GM23338 (cell line): ENCODE measurements around the gene KLHL18. TPM values are rescaled to one million over a fixed set of nuclear protein-coding genes. Genes with fewer than 3 reads are reported as not detected.
A peak's percentile ranks its signal among the peaks of the same experiment; 100 is the strongest.

Source experiments
- ATAC-seq: fragments of 200-7000 bp; cut with Tn5 transposase; 3 replicates; pipeline ENCODE4 v1.9.1; 2020
- DNase-seq: peaks from one replicate; pipeline ENCODE4 v3.0.0-alpha.2; 2015; ENCODE audit warnings: low spot score
- H2AFZ ChIP-seq: fragments of 200-600 bp; sonication (generic); 2 replicates; pipeline ENCODE4 v1.8.0; 2016; ENCODE audit warnings: antibody characterized with exemption, mild to moderate bottlenecking, moderate library complexity
- H3F3A ChIP-seq: fragments of 200-600 bp; sonication (generic); replicated peaks from 2 replicates; pipeline ENCODE4 v1.8.0; 2017; ENCODE audit warnings: antibody characterized with exemption, mixed run types, low read depth
- H3K27ac ChIP-seq: fragments of 200-600 bp; sonication (generic); 2 replicates; pipeline ENCODE4 v1.6.1; 2016; ENCODE audit warnings: low read depth
- H3K27me3 ChIP-seq: fragments of 200-600 bp; sonication (generic); 2 replicates; pipeline ENCODE4 v1.8.0; 2016; ENCODE audit warnings: mild to moderate bottlenecking, mixed run types, moderate library complexity; ENCODE audit not compliant: insufficient read depth
- H3K36me3 ChIP-seq: fragments of 200-600 bp; sonication (generic); 2 replicates; pipeline ENCODE4 v1.8.0; 2016; ENCODE audit warnings: mild to moderate bottlenecking; ENCODE audit not compliant: insufficient read depth
- H3K4me1 ChIP-seq: fragments of 200-600 bp; sonication (generic); 2 replicates; pipeline ENCODE4 v1.8.0; 2016; ENCODE audit warnings: mild to moderate bottlenecking, moderate library complexity; ENCODE audit not compliant: insufficient read depth
- H3K4me2 ChIP-seq: fragments of 200-600 bp; sonication (generic); 2 replicates; pipeline ENCODE4 v1.7.1; 2017; ENCODE audit warnings: mixed run types
- H3K4me3 ChIP-seq: fragments of 200-600 bp; sonication (generic); 2 replicates; pipeline ENCODE4 v1.6.1; 2016; ENCODE audit warnings: mixed run types
- H3K79me2 ChIP-seq: fragments of 200-600 bp; sonication (generic); replicated peaks from 2 replicates; pipeline ENCODE4 v1.8.0; 2017; ENCODE audit warnings: mild to moderate bottlenecking; ENCODE audit not compliant: insufficient read depth
- H3K9me2 ChIP-seq: fragments of 200-600 bp; sonication (generic); 2 replicates; pipeline ENCODE4 v1.8.0; 2017; ENCODE audit not compliant: insufficient read depth
- H4K20me1 ChIP-seq: fragments of 200-600 bp; sonication (generic); replicated peaks from 2 replicates; pipeline ENCODE4 v1.8.0; 2017; ENCODE audit warnings: mild to moderate bottlenecking; ENCODE audit not compliant: insufficient read depth
- H3K27ac Mint-ChIP-seq: 2 replicates; pipeline ENCODE4 v1.8.0; 2020; ENCODE audit warnings: inconsistent platforms, mild to moderate bottlenecking, moderate library complexity, mixed read lengths
- H3K27me3 Mint-ChIP-seq: 3 replicates; pipeline ENCODE4 v1.8.0; 2022; ENCODE audit warnings: low read depth, mild to moderate bottlenecking, moderate library complexity, mixed read lengths, inconsistent platforms; ENCODE audit not compliant: insufficient read depth, poor library complexity
- H3K36me3 Mint-ChIP-seq: 3 replicates; pipeline ENCODE4 v1.8.0; 2021; ENCODE audit warnings: low read depth, mild to moderate bottlenecking, inconsistent platforms, moderate library complexity, mixed read lengths
- H3K4me1 Mint-ChIP-seq: 3 replicates; pipeline ENCODE4 v1.8.0; 2020; ENCODE audit warnings: mild to moderate bottlenecking, inconsistent platforms, mixed read lengths
- H3K4me3 Mint-ChIP-seq: 3 replicates; pipeline ENCODE4 v1.8.0; 2021; ENCODE audit warnings: moderate library complexity, mild to moderate bottlenecking, inconsistent platforms, mixed read lengths
- H3K9me3 Mint-ChIP-seq: 3 replicates; pipeline ENCODE4 v1.8.0; 2020; ENCODE audit warnings: moderate library complexity, mild to moderate bottlenecking, inconsistent platforms, mixed read lengths
- CREB1 ChIP-seq: fragments of 250-450 bp; sonication (Bioruptor Pico); IDR thresholded peaks from 2 replicates; pipeline ENCODE4 v1.5.0; 2020; ENCODE audit warnings: low read depth, mild to moderate bottlenecking, moderate library complexity
- ETS1 ChIP-seq: IDR thresholded peaks from 2 replicates; pipeline ENCODE4 v1.6.1; 2016; ENCODE audit warnings: antibody characterized with exemption
- EZH2 ChIP-seq: fragments of 200-600 bp; sonication (generic); IDR thresholded peaks from one replicate; pipeline ENCODE4 v1.8.0; 2017; ENCODE audit warnings: antibody characterized with exemption, mild to moderate bottlenecking, low read depth; ENCODE audit not compliant: unreplicated experiment
- EZH2phosphoT487 ChIP-seq: fragments of 200-600 bp; sonication (generic); IDR thresholded peaks from one replicate; pipeline ENCODE4 v1.8.1; 2018; ENCODE audit warnings: antibody characterized with exemption; ENCODE audit not compliant: unreplicated experiment
- POLR2AphosphoS5 ChIP-seq: IDR thresholded peaks from 2 replicates; pipeline ENCODE4 v1.6.1; 2016; ENCODE audit warnings: antibody characterized with exemption, low read depth
- REST ChIP-seq: IDR thresholded peaks from one replicate; pipeline ENCODE4 v1.6.1; 2018; ENCODE audit warnings: antibody characterized with exemption; ENCODE audit not compliant: unreplicated experiment
- STAT1 ChIP-seq: IDR thresholded peaks from one replicate; pipeline ENCODE4 v1.6.1; 2016; ENCODE audit warnings: antibody characterized with exemption; ENCODE audit not compliant: unreplicated experiment
- ZNF331 ChIP-seq: fragments of 250-450 bp; sonication (Bioruptor Pico); IDR thresholded peaks from 2 replicates; pipeline ENCODE4 v1.5.0; 2020; ENCODE audit warnings: low read depth, mild to moderate bottlenecking, moderate library complexity
- polyA plus RNA-seq: library from polyadenylated mRNA; unstranded; fragments of >200 nt; fragmentation: Nextera tagmentation; extraction: Ambion mirVana; gene quantifications from 2 replicates; pipeline ENCODE4 v1.2.1, GENCODE V29; 2016
- total RNA-seq: library from RNA; depleted of rRNA; stranded (reverse); fragments of >200 nt; shearing (Covaris generic); gene quantifications from 2 replicates; pipeline ENCODE4 v1.2.3, GENCODE V29; 2014

KLHL18 gene
- total and polyA plus RNA-seq, 2 experiments from 2014 or later, result 11.3 to 18.1 TPM

GRCh38 chr3:47299381-47300318 lies 16.9 kb downstream of the KLHL18 start (continued):
- TF ChIP-seq REST (no peak), ETS1 (no peak), ZNF331 (no peak), POLR2AphosphoS5 (no peak), EZH2 (no peak), CREB1 (no peak), EZH2phosphoT487 (no peak), STAT1 (no peak)

- H3K79me2 ChIP-seq, result peaks cover 55% of the 10 kb centered on the region
- peak; percentile 26; the same call in 2 of the 3 replicates for ATAC-seq
Observed at GRCh38 chr3:47301456-47301855, 18.7 kb downstream of the KLHL18 start.

More at GRCh38 chr3:47301456-47301855, 18.7 kb downstream of the KLHL18 start:
- Histone ChIP-seq H3K4me1 (peaks cover 3% of the 10 kb centered on the region; the same call in 1 of the 2 replicates), H3K27me3 (no peaks in the 10 kb centered on the region), H3F3A (no peaks in the 10 kb centered on the region), H3K27ac (no peak overlapping the region), H4K20me1 (peaks cover 14% of the 10 kb centered on the region), H2AFZ (no peak overlapping the region), H3K4me2 (no peak overlapping the region), H3K9me2 (no peaks in the 10 kb centered on the region), H3K4me3 (no peak overlapping the region), H3K36me3 (0 out of 2 replicates have a peak, but pooled peaks cover 4% of the 10 kb centered on the region)
- Mint-ChIP-seq H3K9me3 (no peaks in the 10 kb centered on the region; the same call in 2 of the 3 replicates), H3K4me1 (peaks cover 11% of the 10 kb centered on the region), H3K36me3 (peaks cover 20% of the 10 kb centered on the region), H3K27ac (no peak overlapping the region), H3K27me3 (no peaks in the 10 kb centered on the region), H3K4me3 (no peak overlapping the region)
- DNase-seq, result no peak
- no peak for TF ChIP-seq STAT1
